Stimulated activated CD8-positive, alpha-beta memory T cell treated with anti-CD3 and anti-CD28 coated beads, Interleukin-15, amount 100 ng/mL, for 4 hours (primary cell): ENCODE results near the gene TLCD2.
"Not testable (repeated sequence)": the region's sequence is repeated elsewhere in the genome, so short reads cannot be mapped to it uniquely, and the experiment has no call there.

Experiments used
- DNase-seq, 2 donors: peaks; one replicate each; pipeline ENCODE4 v3.0.0-alpha.2; 2020; ENCODE audit warnings: low read depth in 2 of 2

Gene TLCD2

GRCh38 chr17:1686086-1686485 is 24.1 kb downstream of the TLCD2 start:
- DNase-seq = no peak

DNA sequence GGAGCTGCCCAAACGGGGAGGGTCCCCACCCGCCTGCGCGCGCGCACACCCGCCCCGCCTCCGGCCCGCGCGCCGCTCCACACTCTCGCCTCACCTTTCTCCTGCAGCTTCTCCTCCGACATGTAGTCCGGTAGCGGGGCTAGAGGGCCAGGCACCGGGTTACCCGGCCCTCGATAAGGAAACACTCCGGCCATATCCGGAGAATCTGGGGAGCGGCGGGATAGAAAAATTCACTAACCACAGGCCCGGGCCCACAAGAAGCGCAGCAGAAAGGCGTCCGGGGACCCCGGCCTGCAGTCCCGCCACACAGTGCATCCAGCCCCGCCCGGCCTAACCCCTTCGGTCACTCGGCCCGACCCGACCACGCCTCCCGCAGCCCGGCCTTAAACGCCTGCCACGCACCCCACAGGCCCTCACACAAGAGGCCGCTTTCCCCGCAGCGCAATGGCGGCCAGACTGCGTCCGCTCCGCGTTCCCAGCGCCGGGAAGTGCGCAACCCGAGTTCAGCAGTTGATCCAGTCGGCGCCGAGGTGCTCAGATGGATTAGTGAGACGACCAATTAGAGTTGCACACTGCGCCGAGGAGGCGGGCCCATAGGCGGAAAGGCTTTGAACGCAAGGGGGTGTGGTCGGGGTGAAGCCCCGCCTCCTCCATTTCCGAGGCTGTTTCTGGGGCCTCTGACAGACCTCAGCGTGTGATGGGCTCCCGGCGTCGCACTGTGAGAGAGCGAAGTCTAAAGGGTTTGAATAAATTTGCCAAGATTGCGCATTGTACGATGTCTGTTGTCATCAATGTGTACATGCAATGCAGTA is 25.6 kb downstream of the TLCD2 start, which contains the start of gene PRPF8:
TSS of gene PRPF8 (minus strand) at position 490 of the 812 bp plus-strand sequence. CDS start at position 194, 296 bp downstream.
- DNase-seq = peak; percentile 94 to 96

GRCh38 chr17:1683459-1683858 is 26.7 kb downstream of the TLCD2 start:
- no peak for DNase-seq

DNA sequence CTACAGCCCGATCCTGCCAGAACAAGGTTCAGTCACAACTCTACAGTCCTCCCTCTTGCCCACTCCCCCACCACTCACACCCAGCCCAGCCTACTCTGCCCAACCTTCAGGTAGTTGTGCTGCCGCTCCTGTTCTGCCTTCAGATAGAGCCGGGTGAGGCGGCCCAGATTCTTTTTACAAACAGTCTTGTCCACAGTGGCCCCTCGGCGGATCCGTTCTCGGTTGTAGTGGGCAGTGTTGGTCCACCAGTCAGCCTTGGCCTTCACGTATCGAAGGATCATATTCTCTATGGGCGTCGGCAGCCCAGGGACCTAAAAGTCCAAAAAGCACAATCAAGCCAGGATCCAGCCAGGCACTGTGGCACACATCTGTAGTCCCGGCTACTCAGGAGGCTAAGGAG is 33.8 kb downstream of the TLCD2 start:
- no peak for DNase-seq

DNA sequence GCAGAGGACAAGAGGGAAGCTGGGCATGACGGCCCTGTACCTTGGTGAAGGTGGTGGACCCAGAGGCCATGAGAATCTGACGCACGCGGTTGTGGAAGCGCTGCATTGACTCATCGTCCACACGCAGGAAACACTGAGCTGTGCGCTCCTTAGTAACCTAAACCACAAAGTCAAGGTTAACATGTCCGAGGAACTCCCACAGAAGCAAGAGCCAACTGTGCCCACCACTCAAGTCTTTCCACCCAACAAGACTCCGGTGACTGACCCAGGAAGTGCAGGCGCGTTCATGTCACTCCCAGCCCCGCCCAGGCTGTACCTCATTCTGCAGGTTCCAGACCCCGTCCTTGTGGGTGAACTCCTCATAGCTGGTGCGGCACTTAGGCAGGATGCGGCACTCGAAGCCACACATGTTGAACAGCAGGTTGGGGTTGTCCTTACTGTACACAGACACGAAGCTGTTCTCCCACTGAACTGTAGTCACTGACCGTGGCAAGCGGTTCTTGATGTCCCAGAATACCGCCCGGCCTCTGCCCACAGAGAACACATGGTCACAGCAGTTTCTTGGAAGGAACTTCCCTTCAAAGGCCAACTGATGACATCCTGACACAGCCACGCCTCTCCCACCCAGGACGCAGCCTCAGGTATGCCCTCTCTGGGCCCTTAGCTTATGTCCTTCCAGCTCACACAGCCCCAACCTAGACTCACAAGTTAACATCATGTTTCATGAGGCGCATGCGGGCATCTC is 37.0 kb downstream of the TLCD2 start:
- no peak for DNase-seq

DNA sequence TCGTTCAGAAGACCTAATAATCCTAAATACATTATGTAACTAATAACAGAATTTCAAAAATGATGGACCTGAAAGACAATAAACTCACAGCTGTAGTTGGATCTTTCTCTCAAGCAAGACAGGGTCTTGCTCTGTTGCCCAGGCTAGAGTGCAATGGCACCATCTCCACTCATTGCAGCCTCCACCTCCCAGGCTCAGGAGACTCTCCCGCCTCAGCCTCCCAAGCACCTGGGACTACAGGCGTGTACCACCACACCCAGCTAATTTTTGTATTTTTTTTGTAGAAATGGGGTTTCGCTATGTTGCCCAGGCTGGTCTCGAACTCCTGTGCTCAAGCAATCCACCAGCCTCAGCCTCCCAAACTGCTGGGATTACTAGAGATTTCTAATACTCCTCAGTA is 46.2 kb downstream of the TLCD2 start:
- DNase-seq = not testable (repeated sequence)

DNA sequence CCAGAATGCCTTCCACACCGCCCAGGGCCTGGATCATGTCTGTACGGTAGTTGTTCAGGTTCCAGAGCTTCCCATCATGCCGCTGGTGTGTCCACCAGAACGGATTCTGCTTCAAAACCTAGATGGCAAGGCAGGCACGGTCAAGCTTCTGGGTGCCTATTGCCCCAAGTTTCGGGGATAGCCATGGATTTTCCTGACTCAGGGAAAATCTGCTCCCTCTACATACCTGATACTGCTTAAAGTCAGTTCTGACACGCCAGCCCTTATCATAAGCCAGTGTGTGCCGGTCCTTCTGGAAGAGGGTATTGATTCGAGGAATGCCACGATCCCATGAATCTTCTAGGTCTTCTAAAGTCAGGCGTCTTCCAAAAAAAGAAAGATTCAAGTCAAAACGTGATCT is 49.1 kb downstream of the TLCD2 start:
- DNase-seq = no peak

- no peak for DNase-seq
Measured at GRCh38 chr17:1658100-1658499, 52.1 kb downstream of the TLCD2 start.

- DNase-seq = no peak
Measured at GRCh38 chr17:1653735-1654134, 56.4 kb downstream of the TLCD2 start.

DNA sequence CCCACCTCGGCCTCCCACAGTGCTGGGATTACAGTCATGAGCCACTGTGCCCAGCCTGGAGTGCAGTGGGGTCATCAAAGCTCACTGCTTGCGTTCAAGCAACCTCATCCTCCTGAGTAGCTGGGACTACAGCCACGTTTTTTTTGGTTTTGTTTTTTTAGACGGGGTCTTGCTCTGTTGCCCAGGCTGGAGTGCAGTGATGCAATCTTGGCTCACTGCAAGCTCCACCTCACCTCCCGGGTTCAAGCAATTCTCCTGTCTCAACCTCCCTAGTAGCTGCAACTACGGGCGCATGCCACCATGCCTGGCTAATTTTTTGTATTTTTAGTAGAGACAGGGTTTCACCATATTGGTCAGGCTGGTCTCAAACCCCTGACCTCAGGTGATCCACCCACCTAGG is 57.4 kb downstream of the TLCD2 start:
- not testable (repeated sequence) for DNase-seq
